ENCODE data around the gene POLR2E. TPM values are rescaled to one million over a fixed set of nuclear protein-coding genes. Genes with fewer than 3 reads are reported as not detected.

Gene POLR2E
- total RNA-seq, 1 experiment from 2014 or later: 141 TPM

GRCh38 chr19:1054102-1055027 is 40.8 kb downstream of the POLR2E start:
- Mint-ChIP-seq H3K36me3 (ENCODE audit: insufficient read depth, unreplicated experiment) (peaks cover 10% of the 10 kb centered on the region), H3K27me3 (ENCODE audit: unreplicated experiment) (no peaks in the 10 kb centered on the region), H3K9me3 (ENCODE audit: low read depth, unreplicated experiment) (no peaks in the 10 kb centered on the region), H3K4me1 (ENCODE audit: low read depth, unreplicated experiment) (peaks cover 8% of the 10 kb centered on the region), H3K27ac (ENCODE audit: unreplicated experiment) (no peak overlapping the region), H3K4me3 (ENCODE audit: low read depth, unreplicated experiment) (no peak overlapping the region)
- DNase-seq: no peak
- intact Hi-C loops (cut with micrococcal nuclease; ENCODE audit: unreplicated experiment): no loop called here
- CTCF ChIA-PET: no interaction called here
- no TSS peak for BruUV-seq (replicated peaks)
- TF ChIP-seq CTCF (IDR thresholded peaks at IDR 0.05; ENCODE audit: unreplicated experiment): no peak

- no TSS peak for BruUV-seq (replicated peaks)
- Mint-ChIP-seq H3K4me1 (ENCODE audit: low read depth, unreplicated experiment) (peaks cover 8% of the 10 kb centered on the region), H3K4me3 (ENCODE audit: low read depth, unreplicated experiment) (no peak overlapping the region), H3K36me3 (ENCODE audit: insufficient read depth, unreplicated experiment) (peaks cover 16% of the 10 kb centered on the region), H3K27ac (ENCODE audit: unreplicated experiment) (no peak overlapping the region), H3K27me3 (ENCODE audit: unreplicated experiment) (no peaks in the 10 kb centered on the region), H3K9me3 (ENCODE audit: low read depth, unreplicated experiment) (no peaks in the 10 kb centered on the region)
- no peak for DNase-seq
- no peak for TF ChIP-seq CTCF (IDR thresholded peaks at IDR 0.05; ENCODE audit: unreplicated experiment)
- intact Hi-C loops (cut with micrococcal nuclease; ENCODE audit: unreplicated experiment): no loop called here
- CTCF ChIA-PET: no interaction called here
Observed at GRCh38 chr19:1053176-1054101, 41.7 kb downstream of the POLR2E start.

- no peaks in the 10 kb centered on the region for H3K9me3 Mint-ChIP-seq (ENCODE audit: low read depth, unreplicated experiment)
- CTCF ChIA-PET: no interaction called here
- TF ChIP-seq CTCF (IDR thresholded peaks at IDR 0.05; ENCODE audit: unreplicated experiment): no peak
- intact Hi-C loops (cut with micrococcal nuclease; ENCODE audit: unreplicated experiment): no loop called here
- H3K27me3 Mint-ChIP-seq (ENCODE audit: unreplicated experiment): no peaks in the 10 kb centered on the region
- peaks cover 13% of the 10 kb centered on the region for H3K36me3 Mint-ChIP-seq (ENCODE audit: insufficient read depth, unreplicated experiment)
- BruUV-seq (replicated peaks): no TSS peak
- H3K4me3 Mint-ChIP-seq (ENCODE audit: low read depth, unreplicated experiment): no peak overlapping the region
- H3K27ac Mint-ChIP-seq (ENCODE audit: unreplicated experiment): no peak overlapping the region
- peaks cover 4% of the 10 kb centered on the region for H3K4me1 Mint-ChIP-seq (ENCODE audit: low read depth, unreplicated experiment)
- no peak for DNase-seq
Observed at GRCh38 chr19:1052349-1052975, 42.7 kb downstream of the POLR2E start.

GRCh38 chr19:1051791-1052190 is 43.4 kb downstream of the POLR2E start:
- no peak for TF ChIP-seq CTCF (IDR thresholded peaks at IDR 0.05; ENCODE audit: unreplicated experiment)
- Mint-ChIP-seq H3K27me3 (ENCODE audit: unreplicated experiment) (no peaks in the 10 kb centered on the region), H3K36me3 (ENCODE audit: insufficient read depth, unreplicated experiment) (peaks cover 10% of the 10 kb centered on the region), H3K27ac (ENCODE audit: unreplicated experiment) (no peak overlapping the region), H3K4me1 (ENCODE audit: low read depth, unreplicated experiment) (no peaks in the 10 kb centered on the region), H3K9me3 (ENCODE audit: low read depth, unreplicated experiment) (no peaks in the 10 kb centered on the region), H3K4me3 (ENCODE audit: low read depth, unreplicated experiment) (no peak overlapping the region)
- BruUV-seq (replicated peaks): no TSS peak
- DNase-seq: no peak
- CTCF ChIA-PET: no interaction called here
- intact Hi-C loops (cut with micrococcal nuclease; ENCODE audit: unreplicated experiment): no loop called here
